ENCODE data around the gene SMIM34.
"Not testable (repeated sequence)": the region's sequence is repeated elsewhere in the genome, so short reads cannot be mapped to it uniquely, and the experiment has no call there.

Gene SMIM34, protein sequence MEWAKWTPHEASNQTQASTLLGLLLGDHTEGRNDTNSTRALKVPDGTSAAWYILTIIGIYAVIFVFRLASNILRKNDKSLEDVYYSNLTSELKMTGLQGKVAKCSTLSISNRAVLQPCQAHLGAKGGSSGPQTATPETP

DNA sequence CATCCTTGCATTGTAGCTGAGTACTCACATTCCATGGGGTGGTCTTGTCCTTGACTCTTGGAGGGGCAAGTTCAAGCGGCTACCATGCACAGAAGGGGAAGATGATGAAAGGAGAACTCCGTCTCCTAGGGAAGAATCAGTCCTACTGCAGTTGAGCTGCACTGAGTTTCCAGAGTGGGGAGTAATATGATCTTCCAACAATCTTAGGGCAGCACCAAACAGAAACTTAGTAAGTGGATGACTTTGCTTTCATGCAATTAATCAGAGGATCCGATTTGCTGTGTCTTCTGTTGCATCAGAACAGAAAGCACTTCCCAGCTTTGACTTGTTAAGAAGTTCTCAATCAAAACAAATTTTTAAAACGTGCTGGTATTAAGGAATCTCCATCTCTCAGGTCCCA is at the start of gene SMIM34:
TSS of gene SMIM34 (minus strand) at position 147 of the 400 bp plus-strand sequence. CDS start at position 35, 112 bp downstream.
- DNase-seq (ENCODE audit: low read depth, low spot score); H3K4me3 ChIP-seq (ENCODE audit: low read depth, low read length); in situ Hi-C loops (cut with HindIII; ENCODE audit: low sequenced_read_pairs): not testable (repeated sequence)

DNA sequence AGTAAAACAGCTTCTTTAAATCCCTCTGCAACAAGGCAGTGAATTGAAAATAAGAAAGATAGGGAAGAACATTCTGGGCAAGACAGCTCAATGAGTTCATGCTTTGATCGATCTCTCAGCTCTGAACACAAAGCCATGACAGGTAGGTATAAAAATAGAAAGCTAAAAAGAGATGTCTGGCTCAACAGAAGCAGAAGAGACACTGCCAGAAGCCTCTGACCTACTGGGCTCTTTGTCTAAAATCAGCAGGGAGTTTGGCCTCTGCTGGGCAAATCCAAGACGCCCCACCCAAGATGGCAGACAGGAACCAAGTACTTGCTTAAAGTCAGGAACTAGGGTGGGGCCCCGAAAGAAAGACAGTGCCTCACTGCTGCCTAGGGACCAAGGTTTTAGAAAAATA is 43.6 kb upstream of the SMIM34 start:
- DNase-seq (ENCODE audit: low read depth, low spot score); in situ Hi-C loops (cut with HindIII; ENCODE audit: low sequenced_read_pairs); H3K4me3 ChIP-seq (ENCODE audit: low read depth, low read length): not testable (repeated sequence)

- DNase-seq (ENCODE audit: low read depth, low spot score); in situ Hi-C loops (cut with HindIII; ENCODE audit: low sequenced_read_pairs); H3K4me3 ChIP-seq (ENCODE audit: low read depth, low read length): not testable (repeated sequence)
These were observed 35.7 kb upstream of the SMIM34 start for GRCh38 chr21:34459426-34459825.

DNA sequence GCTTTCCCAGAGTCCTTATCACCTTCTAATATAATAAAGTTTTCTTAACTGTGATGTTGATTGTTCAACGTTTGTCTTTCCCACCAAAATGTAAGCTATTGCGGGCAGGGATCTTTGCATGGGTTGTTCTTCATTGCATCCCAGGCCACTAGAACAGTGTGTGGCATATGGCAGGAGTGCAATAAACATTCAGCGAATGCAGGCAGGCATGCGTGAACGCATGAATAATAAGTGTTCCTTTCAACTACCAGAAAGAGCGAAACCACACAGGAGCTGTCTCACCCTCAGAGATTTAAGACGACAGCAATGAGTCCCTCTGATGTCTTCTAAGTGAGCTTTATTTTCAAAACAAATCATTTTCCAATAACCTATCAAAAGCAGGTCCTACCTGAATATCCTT is 34.5 kb upstream of the SMIM34 start:
- in situ Hi-C loops (cut with HindIII; ENCODE audit: low sequenced_read_pairs); H3K4me3 ChIP-seq (ENCODE audit: low read depth, low read length); DNase-seq (ENCODE audit: low read depth, low spot score): not testable (repeated sequence)

DNA sequence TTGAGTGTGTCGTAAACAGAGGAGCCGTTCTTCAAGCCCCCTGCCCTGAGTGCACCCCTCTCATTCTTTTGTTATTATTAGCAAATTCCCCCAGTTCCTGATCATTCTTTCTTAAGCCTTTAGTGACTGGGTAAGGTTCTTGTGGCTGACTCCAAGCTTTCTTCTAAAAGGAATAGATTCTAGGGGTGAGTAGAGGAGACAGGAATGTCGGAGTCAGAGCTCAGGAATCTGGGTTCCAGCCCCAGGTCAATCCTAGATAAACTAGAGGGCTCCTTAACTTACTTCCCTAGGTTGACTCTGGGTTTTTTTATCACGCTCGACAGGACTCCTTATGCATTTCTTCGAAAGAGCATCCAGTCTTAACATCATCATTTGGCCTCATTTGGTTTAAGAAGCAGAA is 32.4 kb upstream of the SMIM34 start:
- H3K4me3 ChIP-seq (ENCODE audit: low read depth, low read length); in situ Hi-C loops (cut with HindIII; ENCODE audit: low sequenced_read_pairs); DNase-seq (ENCODE audit: low read depth, low spot score): not testable (repeated sequence)

DNA sequence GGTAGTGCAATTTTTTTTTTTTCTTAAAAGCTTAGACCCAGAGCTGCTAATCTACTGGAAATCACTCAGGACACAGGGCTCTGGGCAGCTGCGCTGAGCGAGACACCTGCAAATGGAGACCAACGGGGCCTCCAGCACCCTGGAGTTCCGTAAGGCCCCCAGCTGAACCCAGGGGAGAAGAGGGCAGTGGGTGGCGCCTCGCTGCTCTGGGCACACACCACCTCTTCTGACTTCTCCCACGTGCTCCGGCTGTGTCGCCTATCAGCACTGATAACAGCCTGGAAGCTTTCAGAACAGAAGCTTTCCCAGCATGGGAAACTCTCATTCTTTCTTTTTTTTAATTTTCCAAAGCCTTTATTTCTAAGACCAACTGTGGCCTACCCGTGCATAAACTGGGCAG is 31.9 kb upstream of the SMIM34 start:
- in situ Hi-C loops (cut with HindIII; ENCODE audit: low sequenced_read_pairs); H3K4me3 ChIP-seq (ENCODE audit: low read depth, low read length); DNase-seq (ENCODE audit: low read depth, low spot score): not testable (repeated sequence)

DNA sequence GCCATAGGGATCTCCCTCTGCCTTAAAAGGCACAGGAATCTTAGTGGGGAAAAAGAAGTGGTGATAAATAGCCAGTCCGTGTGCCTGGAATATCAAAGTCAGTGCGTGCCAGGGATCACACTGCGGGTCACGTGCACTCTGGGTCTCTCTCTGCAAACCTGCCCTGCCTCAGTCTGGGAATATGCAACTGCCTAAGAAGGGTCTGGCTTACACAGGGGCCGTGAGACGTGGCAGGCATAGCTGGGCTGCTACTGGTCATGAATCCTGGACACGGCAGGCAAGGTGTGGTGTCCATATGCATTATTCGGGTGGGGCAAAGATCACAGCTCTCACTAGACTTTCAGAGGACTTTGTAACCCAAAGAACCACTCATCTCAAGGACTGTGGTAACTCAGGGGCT is 23.3 kb upstream of the SMIM34 start:
- in situ Hi-C loops (cut with HindIII; ENCODE audit: low sequenced_read_pairs), result not testable (repeated sequence)

DNA sequence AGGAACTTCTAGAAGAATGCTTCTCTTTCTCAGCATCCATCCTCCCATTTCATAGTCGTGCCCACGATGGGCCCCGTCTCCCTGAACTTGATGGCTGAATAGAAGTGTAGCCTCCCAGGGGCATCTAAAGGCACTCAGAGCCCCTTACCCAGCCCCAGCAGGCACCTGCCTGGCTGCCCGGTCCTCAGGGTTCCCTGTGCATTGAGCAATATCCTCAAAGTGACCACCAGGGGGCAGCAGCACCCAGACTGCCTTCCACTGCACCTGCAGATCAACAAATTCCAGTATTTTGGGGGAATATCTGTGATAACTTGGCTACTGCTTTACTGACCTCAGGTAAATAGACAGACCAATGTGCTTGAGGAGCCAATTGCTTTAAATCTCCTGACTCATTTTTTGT is 19.7 kb upstream of the SMIM34 start:
- in situ Hi-C loops (cut with HindIII; ENCODE audit: low sequenced_read_pairs); H3K4me3 ChIP-seq (ENCODE audit: low read depth, low read length); DNase-seq (ENCODE audit: low read depth, low spot score): not testable (repeated sequence)

More for the DNA sequence above, 23.3 kb upstream of the SMIM34 start:
- not testable (repeated sequence) for DNase-seq (ENCODE audit: low read depth, low spot score); H3K4me3 ChIP-seq (ENCODE audit: low read depth, low read length)

DNA sequence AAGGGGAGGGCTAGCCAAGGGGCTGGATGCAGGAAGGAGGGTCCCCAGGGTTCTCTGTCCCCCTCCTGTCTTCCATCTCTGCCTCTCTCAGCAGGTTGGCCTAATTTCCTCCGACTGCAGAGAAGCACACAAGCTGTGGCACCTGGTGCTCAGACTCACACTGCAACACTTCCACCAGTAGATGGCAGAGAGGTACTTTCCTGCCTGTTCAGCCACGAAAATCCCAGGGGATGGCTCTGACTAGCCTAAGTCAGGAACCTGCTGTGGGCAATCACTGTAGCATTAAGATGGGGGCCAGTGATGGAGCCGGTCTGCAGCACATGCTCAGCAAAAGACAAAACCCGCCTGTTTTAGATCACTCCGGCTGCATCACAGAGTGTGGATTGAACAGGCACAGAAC is 6.0 kb upstream of the SMIM34 start:
- in situ Hi-C loops (cut with HindIII; ENCODE audit: low sequenced_read_pairs); DNase-seq (ENCODE audit: low read depth, low spot score); H3K4me3 ChIP-seq (ENCODE audit: low read depth, low read length): not testable (repeated sequence)

DNA sequence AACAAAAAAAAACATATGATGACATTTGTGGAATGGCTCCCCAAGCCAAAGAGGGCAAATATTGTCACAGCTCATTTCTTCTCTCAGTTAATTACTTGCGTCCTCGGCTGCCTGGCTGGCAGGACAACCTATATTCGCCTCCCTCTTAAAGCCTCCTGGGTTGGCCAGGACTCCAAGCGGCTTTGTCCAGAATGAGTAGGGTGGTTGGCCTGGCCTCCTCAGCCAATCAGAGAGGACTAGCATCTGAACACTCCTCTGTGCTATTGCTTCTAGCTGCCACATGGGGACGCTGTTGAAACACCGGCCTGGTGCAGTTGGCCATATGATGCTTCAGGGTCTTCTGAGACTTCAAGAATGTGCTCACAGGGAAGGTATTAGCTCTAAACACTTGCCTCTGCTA is 4.7 kb upstream of the SMIM34 start:
- H3K4me3 ChIP-seq (ENCODE audit: low read depth, low read length); DNase-seq (ENCODE audit: low read depth, low spot score); in situ Hi-C loops (cut with HindIII; ENCODE audit: low sequenced_read_pairs): not testable (repeated sequence)

- H3K4me3 ChIP-seq (ENCODE audit: low read depth, low read length); in situ Hi-C loops (cut with HindIII; ENCODE audit: low sequenced_read_pairs); DNase-seq (ENCODE audit: low read depth, low spot score): not testable (repeated sequence)
These were observed 3.6 kb upstream of the SMIM34 start for GRCh38 chr21:34427339-34427738.

DNA sequence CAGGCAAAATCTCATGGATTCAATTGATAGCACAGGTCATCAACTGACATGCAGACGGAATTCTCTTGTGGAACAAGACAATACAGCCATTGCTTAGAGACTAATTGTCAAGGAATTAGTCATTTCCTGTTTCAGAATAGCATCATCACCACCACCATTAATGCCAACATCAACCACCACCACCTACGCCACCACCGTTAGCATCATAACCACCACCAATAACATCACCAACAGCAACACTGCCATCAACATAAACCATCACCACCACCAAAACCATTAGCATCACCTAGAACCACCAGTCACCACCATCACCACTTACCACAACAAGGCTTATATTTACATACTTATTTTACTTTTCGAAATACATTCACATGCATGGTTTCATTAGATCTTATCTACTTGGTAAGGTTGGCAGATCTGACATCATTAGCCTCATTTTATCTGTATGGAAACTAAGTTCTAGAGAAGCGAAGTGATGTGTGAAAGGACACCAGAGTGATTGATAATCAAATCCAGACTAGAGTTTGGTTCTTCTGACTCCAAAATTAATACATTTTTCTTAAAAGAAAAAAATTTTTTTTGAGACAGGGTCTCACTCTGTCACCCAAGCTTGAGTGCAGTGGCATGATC is 6.2 kb downstream of the SMIM34 start:
- in situ Hi-C loops (cut with HindIII; ENCODE audit: low sequenced_read_pairs); H3K4me3 ChIP-seq (ENCODE audit: low read depth, low read length); DNase-seq (ENCODE audit: low read depth, low spot score): not testable (repeated sequence)

- in situ Hi-C loops (cut with HindIII; ENCODE audit: low sequenced_read_pairs); DNase-seq (ENCODE audit: low read depth, low spot score); H3K4me3 ChIP-seq (ENCODE audit: low read depth, low read length): not testable (repeated sequence)
These were observed 16.5 kb downstream of the SMIM34 start for GRCh38 chr21:34407294-34407693.

DNA sequence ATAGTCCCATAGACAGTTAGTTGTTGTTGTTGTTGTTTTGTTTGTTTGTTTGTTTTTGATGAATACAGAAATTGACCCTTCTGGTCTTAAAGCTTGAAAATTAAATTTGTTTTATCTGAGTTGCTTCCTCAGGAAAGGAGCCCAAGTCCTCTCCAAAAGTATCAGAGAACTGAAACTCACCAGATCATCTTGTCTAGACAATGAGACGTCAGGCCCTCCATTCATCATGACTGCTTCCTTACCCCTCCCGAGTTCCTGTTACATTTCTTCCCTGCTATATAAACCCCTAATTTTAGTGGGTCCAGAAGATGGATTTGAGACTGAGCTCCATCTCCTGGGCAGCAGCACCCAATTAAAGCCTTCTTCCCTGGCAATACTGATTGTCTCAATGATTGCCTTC is 17.1 kb downstream of the SMIM34 start:
- in situ Hi-C loops (cut with HindIII; ENCODE audit: low sequenced_read_pairs); DNase-seq (ENCODE audit: low read depth, low spot score); H3K4me3 ChIP-seq (ENCODE audit: low read depth, low read length): not testable (repeated sequence)

GRCh38 chr21:34406102-34406501 is 17.6 kb downstream of the SMIM34 start:
- in situ Hi-C loops (cut with HindIII; ENCODE audit: low sequenced_read_pairs); DNase-seq (ENCODE audit: low read depth, low spot score): not testable (repeated sequence)

GRCh38 chr21:34405686-34406085 is 18.1 kb downstream of the SMIM34 start:
- H3K4me3 ChIP-seq (ENCODE audit: low read depth, low read length); in situ Hi-C loops (cut with HindIII; ENCODE audit: low sequenced_read_pairs): not testable (repeated sequence)

More at GRCh38 chr21:34406102-34406501, 17.6 kb downstream of the SMIM34 start:
- not testable (repeated sequence) for H3K4me3 ChIP-seq (ENCODE audit: low read depth, low read length)

DNA sequence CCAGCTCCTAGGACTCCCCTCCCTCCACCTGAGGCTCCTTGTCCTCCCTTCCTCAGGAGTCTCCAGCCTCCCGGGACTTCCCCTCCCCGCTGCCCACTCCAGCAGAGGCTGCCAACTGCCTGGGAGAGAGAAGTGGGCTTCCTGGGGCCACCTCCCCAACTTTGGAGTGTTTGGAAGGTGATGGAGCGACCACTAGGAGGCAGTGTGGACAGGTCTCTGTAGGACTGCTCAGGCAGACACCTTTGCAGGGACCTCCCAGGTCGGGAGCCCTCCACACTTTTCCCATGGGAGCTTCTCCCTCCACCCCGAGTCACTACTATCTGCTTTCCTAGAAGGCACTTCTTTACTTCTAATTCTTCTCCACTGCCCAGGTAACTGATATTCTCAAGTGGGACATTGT is 19.0 kb downstream of the SMIM34 start:
- H3K4me3 ChIP-seq (ENCODE audit: low read depth, low read length); DNase-seq (ENCODE audit: low read depth, low spot score); in situ Hi-C loops (cut with HindIII; ENCODE audit: low sequenced_read_pairs): not testable (repeated sequence)

More at GRCh38 chr21:34405686-34406085, 18.1 kb downstream of the SMIM34 start:
- DNase-seq (ENCODE audit: low read depth, low spot score), result not testable (repeated sequence)

GRCh38 chr21:34400522-34400921 is 23.2 kb downstream of the SMIM34 start:
- in situ Hi-C loops (cut with HindIII; ENCODE audit: low sequenced_read_pairs); DNase-seq (ENCODE audit: low read depth, low spot score); H3K4me3 ChIP-seq (ENCODE audit: low read depth, low read length): not testable (repeated sequence)
